H1 (cell line): ENCODE data around the gene CDKN2B. TPM values are rescaled to one million over a fixed set of nuclear protein-coding genes. Genes with fewer than 3 reads are reported as not detected.
A peak's percentile ranks its signal among the peaks of the same experiment; 100 is the strongest.

Experiments used
- ASH2L ChIP-seq: fragments of 200-600, 300-600 bp; sonication (generic); IDR thresholded peaks from one replicate; pipeline ENCODE4 v1.7.1; 2017; ENCODE audit warnings: low read length
- ATF3 ChIP-seq: IDR thresholded peaks from 2 replicates; pipeline ENCODE4 v1.6.1; 2011; ENCODE audit warnings: low read depth, mild to moderate bottlenecking, low read length; ENCODE audit not compliant: insufficient read depth
- BACH1 ChIP-seq: IDR thresholded peaks from 2 replicates; pipeline ENCODE4 v1.6.1; 2012; ENCODE audit warnings: low read length, improper control_type of control experiment
- CBX5 ChIP-seq: fragments of 300-800, 300-1000 bp; sonication (generic); IDR thresholded peaks from 2 replicates; pipeline ENCODE4 v1.7.1; 2016; ENCODE audit warnings: antibody characterized with exemption, low read length, low read depth
- CBX8 ChIP-seq: fragments of 300-800, 300-1000 bp; sonication (generic); IDR thresholded peaks from 2 replicates; pipeline ENCODE4 v1.7.1; 2016; ENCODE audit warnings: low read depth, low read length, borderline replicate concordance
- CTBP2 ChIP-seq: IDR thresholded peaks from 2 replicates; pipeline ENCODE4 v1.7.0; 2011; ENCODE audit warnings: borderline replicate concordance, mild to moderate bottlenecking, moderate library complexity, mixed read lengths, low read length; ENCODE audit not compliant: insufficient read depth, insufficient read length
- JUN ChIP-seq: IDR thresholded peaks from 2 replicates; pipeline ENCODE4 v1.6.1; 2011; ENCODE audit warnings: low read depth, mild to moderate bottlenecking, improper control_type of control experiment, low read length
- KDM1A ChIP-seq: fragments of 200-600, 300-600 bp; sonication (generic); IDR thresholded peaks from 2 replicates; pipeline ENCODE4 v1.7.1; 2016; ENCODE audit warnings: mild to moderate bottlenecking, low read length, borderline replicate concordance
- KDM4A ChIP-seq: IDR thresholded peaks from one replicate; pipeline ENCODE4 v1.7.1; 2012; ENCODE audit warnings: low read depth, mild to moderate bottlenecking, moderate library complexity, low read length, inconsistent platforms; ENCODE audit not compliant: severe bottlenecking
- KDM5A ChIP-seq: fragments of 200-600 bp; IDR thresholded peaks from 2 replicates; pipeline ENCODE4 v1.7.1; 2012; ENCODE audit warnings: mild to moderate bottlenecking, low read length, inconsistent platforms, mixed read lengths
- PHF8 ChIP-seq: fragments of 200-600 bp; sonication (generic); conservative IDR thresholded peaks from 2 replicates; pipeline ENCODE4 v1.7.1; 2012; ENCODE audit warnings: low read depth, mild to moderate bottlenecking, inconsistent platforms, low read length, moderate library complexity
- SAP30 ChIP-seq: fragments of 300-600 bp; sonication (generic); IDR thresholded peaks from 2 replicates; pipeline ENCODE4 v1.7.1; 2012; ENCODE audit warnings: low read length, moderate library complexity, mild to moderate bottlenecking, inconsistent platforms; ENCODE audit not compliant: insufficient read depth, insufficient replicate concordance
- SIX5 ChIP-seq: IDR thresholded peaks from 2 replicates; pipeline ENCODE4 v1.6.1; 2011; ENCODE audit warnings: mild to moderate bottlenecking, low read depth, low read length
- SP1 ChIP-seq: IDR thresholded peaks from 2 replicates; pipeline ENCODE4 v1.6.1; 2011; ENCODE audit warnings: low read depth, low read length
- SRF ChIP-seq: IDR thresholded peaks from 2 replicates; pipeline ENCODE4 v1.6.1; 2011; ENCODE audit warnings: mild to moderate bottlenecking, low read depth, low read length, moderate library complexity
- SUZ12 ChIP-seq: fragments of 200-600 bp; sonication (generic); IDR thresholded peaks from 2 replicates; pipeline ENCODE4 v1.6.1; 2012; ENCODE audit warnings: mild to moderate bottlenecking, inconsistent platforms, low read length, moderate library complexity, mixed read lengths
- YY1 ChIP-seq: IDR thresholded peaks from 2 replicates; pipeline ENCODE4 v1.6.1; 2011; ENCODE audit warnings: low read depth, mild to moderate bottlenecking, low read length
- polyA plus RNA-seq, 7 experiments: library from polyadenylated mRNA; depleted of rRNA in 3 of 7; stranded (reverse) in 5 of 7; unstranded in 2 of 7; fragments of >200 nt in 5 of 7; fragments of 200-250 nt in 2 of 7; gene quantifications; 1 replicate in 5 of 7; 2 replicates in 1 of 7; 4 replicates in 1 of 7; pipeline versions ENCODE4 v1.2.1 to v1.2.3, GENCODE V29; 2011 to 2013; ENCODE audit warnings: missing spikeins in 2 of 7, mixed read lengths in 2 of 7
- total RNA-seq: library from RNA; stranded (reverse); fragmentation: NEBNext Ultra II Directional; extraction: Animal tissue kit (Norgen Biotek cat#: 25700); gene quantifications from 2 replicates; pipeline ENCODE4 v1.2.1, GENCODE V29; 2021

Gene CDKN2B
- total and polyA plus RNA-seq, 2 of the 8 experiments (the other 6 are each of a cell fraction or from before 2014, with no cell fraction given): 0.20 to 0.88 TPM

DNA sequence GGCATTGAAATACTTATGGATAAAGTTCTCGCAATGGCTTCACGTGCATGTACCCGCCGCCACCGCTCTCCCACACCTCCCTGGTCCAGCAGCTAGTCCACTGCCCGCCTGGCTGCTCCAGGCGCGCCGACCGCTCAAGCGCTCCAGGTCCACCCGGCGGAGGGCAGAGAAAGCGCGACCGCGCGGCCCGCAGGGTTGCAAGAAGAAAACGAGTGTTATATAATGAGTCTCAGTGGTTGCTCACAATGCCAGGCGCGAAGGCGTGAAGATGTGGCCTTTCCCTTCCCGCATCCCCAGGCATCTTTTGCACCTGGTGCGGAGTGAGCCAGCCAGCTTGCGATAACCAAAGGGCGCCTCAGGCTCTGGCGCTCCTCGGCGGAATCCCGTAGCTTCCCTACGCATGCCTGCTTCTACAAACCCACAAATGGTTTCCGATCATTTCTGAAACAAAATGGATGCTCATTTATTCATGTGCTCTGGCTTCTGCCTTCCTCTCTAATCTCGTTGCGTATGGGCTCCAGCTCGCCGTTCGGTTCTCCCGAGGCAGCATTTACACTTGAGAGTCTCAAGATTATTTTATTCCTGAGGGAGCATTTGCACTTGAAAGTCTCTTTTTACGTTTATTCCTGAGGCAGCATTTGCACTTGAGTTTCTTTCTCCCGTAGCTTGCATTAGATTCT lies 40.6 kb downstream of the CDKN2B start (continued):
- TF ChIP-seq PHF8 (no peak), SUZ12 (peak; percentile 100), SRF (no peak), KDM5A (no peak), KDM1A (no peak), CBX5 (no peak), SP1 (no peak), KDM4A (no peak), SIX5 (no peak), JUN (no peak), BACH1 (no peak), ATF3 (no peak), ASH2L (no peak), YY1 (peak; percentile 62), CBX8 (peak; percentile 50; the same call in 1 of the 2 replicates), CTBP2 (no peak), SAP30 (no peak)
